GM23248 (cell line): ENCODE measurements around the gene PIK3CG. TPM values are rescaled to one million over a fixed set of nuclear protein-coding genes. Genes with fewer than 3 reads are reported as not detected.
A peak's percentile ranks its signal among the peaks of the same experiment; 100 is the strongest.

Experiments
- DNase-seq: peaks from one replicate; pipeline ENCODE4 v3.0.0-alpha.2; 2015
- H2AFZ ChIP-seq: fragments of 200-600 bp; sonication (generic); 2 replicates; pipeline ENCODE4 v1.6.1; 2016; ENCODE audit warnings: antibody characterized with exemption
- H3F3A ChIP-seq: fragments of 200-600 bp; sonication (generic); 2 replicates; pipeline ENCODE4 v1.6.1; 2016; ENCODE audit warnings: mild to moderate bottlenecking, antibody characterized with exemption, mixed run types; ENCODE audit not compliant: insufficient read depth
- H3K27ac ChIP-seq: fragments of 200-600 bp; sonication (generic); 2 replicates; pipeline ENCODE4 v1.5.1; 2016; ENCODE audit warnings: mild to moderate bottlenecking
- H3K27me3 ChIP-seq: fragments of 200-600 bp; sonication (generic); replicated peaks from 2 replicates; pipeline ENCODE4 v1.6.1; 2016; ENCODE audit warnings: mild to moderate bottlenecking; ENCODE audit not compliant: insufficient read depth
- H3K36me3 ChIP-seq: fragments of 200-600 bp; sonication (generic); 2 replicates; pipeline ENCODE4 v1.6.1; 2016; ENCODE audit warnings: low read depth, mild to moderate bottlenecking
- H3K4me1 ChIP-seq: fragments of 200-600 bp; sonication (generic); 2 replicates; pipeline ENCODE4 v1.6.1; 2016; ENCODE audit warnings: mild to moderate bottlenecking; ENCODE audit not compliant: insufficient read depth
- H3K4me2 ChIP-seq: fragments of 200-600 bp; sonication (generic); one replicate; pipeline ENCODE4 v1.6.1; 2016; ENCODE audit warnings: mild to moderate bottlenecking; ENCODE audit not compliant: unreplicated experiment
- H3K4me3 ChIP-seq: fragments of 200-600 bp; sonication (generic); 2 replicates; pipeline ENCODE4 v1.5.1; 2016; ENCODE audit warnings: mild to moderate bottlenecking
- H3K79me2 ChIP-seq: fragments of 200-600 bp; sonication (generic); 2 replicates; pipeline ENCODE4 v1.6.1; 2016; ENCODE audit warnings: mild to moderate bottlenecking; ENCODE audit not compliant: insufficient read depth
- H3K9ac ChIP-seq: fragments of 200-600 bp; sonication (generic); 2 replicates; pipeline ENCODE4 v1.6.1; 2016; ENCODE audit warnings: mild to moderate bottlenecking
- H3K9me2 ChIP-seq: fragments of 200-600 bp; sonication (generic); 2 replicates; pipeline ENCODE4 v1.6.1; 2016; ENCODE audit warnings: mixed run types, mild to moderate bottlenecking, moderate library complexity; ENCODE audit not compliant: insufficient read depth
- H3K9me3 ChIP-seq: fragments of 200-600 bp; sonication (generic); one replicate; pipeline ENCODE4 v1.6.1; 2017; ENCODE audit warnings: low read depth
- H4K20me1 ChIP-seq: fragments of 200-600 bp; sonication (generic); 2 replicates; pipeline ENCODE4 v1.6.0; 2016; ENCODE audit not compliant: insufficient read depth
- EZH2 ChIP-seq: fragments of 200-600 bp; sonication (generic); IDR thresholded peaks from 2 replicates; pipeline ENCODE4 v1.6.1; 2018; ENCODE audit warnings: antibody characterized with exemption, mild to moderate bottlenecking; ENCODE audit not compliant: insufficient read depth, poor library complexity, severe bottlenecking
- EZH2phosphoT487 ChIP-seq: fragments of 200-600 bp; sonication (generic); IDR thresholded peaks from 2 replicates; pipeline ENCODE4 v1.6.1; 2018; ENCODE audit warnings: antibody characterized with exemption, moderate library complexity, mild to moderate bottlenecking, low read depth; ENCODE audit not compliant: insufficient read depth
- WGBS, 2 experiments: methylation state at CpG; one replicate each; pipeline ENCODE4 v1.1.6; 2015 to 2017; ENCODE audit warnings: low lambda C conversion rate in 2 of 2, low coverage in 1 of 2; ENCODE audit errors: missing lambda C conversion rate in 2 of 2; 5-methylcytosine and 5-hydroxymethylcytosine counted together
- in situ Hi-C: fragments of 300-500 bp; cut with MboI; formaldehyde crosslinking; loops from 2 replicates; pipeline ENCODE4 v1.15.0; 2020
- polyA plus RNA-seq: library from polyadenylated mRNA; unstranded; fragments of >200 nt; fragmentation: Nextera tagmentation; extraction: Ambion mirVana; gene quantifications from 2 replicates; pipeline ENCODE4 v1.2.1, GENCODE V29; 2016
- total RNA-seq: library from RNA; depleted of rRNA; stranded (reverse); fragments of >200 nt; shearing (Covaris generic); gene quantifications from 2 replicates; pipeline ENCODE4 v1.2.3, GENCODE V29; 2014

Gene PIK3CG
- total and polyA plus RNA-seq, 2 experiments from 2014 or later, result not detected

DNA sequence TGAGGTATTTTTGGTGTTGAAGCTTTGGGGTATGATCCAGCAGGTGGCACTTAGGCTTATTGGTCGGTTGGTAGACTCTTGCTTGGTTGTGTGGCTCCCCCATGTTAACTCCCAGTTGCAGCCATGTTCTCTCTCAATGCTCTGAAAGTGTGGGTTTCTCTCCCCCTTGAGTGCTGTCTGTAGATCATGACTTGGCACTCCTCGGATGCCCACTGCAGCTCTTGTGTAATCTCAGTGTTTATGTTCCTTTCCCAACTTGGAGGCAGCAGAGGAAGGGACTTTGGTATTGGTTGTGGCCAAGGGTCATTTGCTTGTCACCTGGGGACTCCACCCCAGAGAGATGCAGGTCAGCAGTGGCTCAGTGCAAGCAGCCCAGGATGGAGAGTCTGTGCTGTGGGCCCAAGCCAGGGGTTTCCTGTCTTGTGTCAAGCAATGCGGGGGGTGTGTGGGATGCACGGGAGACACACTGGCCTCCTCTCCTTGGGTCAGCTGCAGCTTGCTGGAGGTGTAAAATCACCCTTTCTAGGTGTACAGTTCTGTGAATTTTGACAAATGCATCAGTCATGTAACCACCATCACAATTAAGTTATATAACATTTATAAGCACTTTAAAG is 36.9 kb downstream of the PIK3CG start:
- no peaks in the 10 kb centered on the region for H3K36me3 ChIP-seq
- H3K27me3 ChIP-seq, result no peaks in the 10 kb centered on the region
- no peak overlapping the region for H3K9ac ChIP-seq
- H3K79me2 ChIP-seq, result no peaks in the 10 kb centered on the region
- no peaks in the 10 kb centered on the region for H3K4me1 ChIP-seq
- H3F3A ChIP-seq, result no peaks in the 10 kb centered on the region
- no peak overlapping the region for H3K4me2 ChIP-seq
- H4K20me1 ChIP-seq, result no peaks in the 10 kb centered on the region
- no peak overlapping the region for H3K27ac ChIP-seq
- H3K9me3 ChIP-seq, result no peaks in the 10 kb centered on the region
- no peak overlapping the region for H3K4me3 ChIP-seq
- DNase-seq, result no peak
- no peak for TF ChIP-seq EZH2
- TF ChIP-seq EZH2phosphoT487, result no peak
- 78 to 87% methylated on average over 4 of the region's 4 CpGs for WGBS, 2 experiments
- H3K9me2 ChIP-seq, result no peaks in the 10 kb centered on the region
- in situ Hi-C loops, result no loop called here
- H2AFZ ChIP-seq, result no peak overlapping the region

- Histone ChIP-seq H3K4me3 (no peak overlapping the region), H3K9ac (no peak overlapping the region), H3K36me3 (no peaks in the 10 kb centered on the region), H4K20me1 (no peaks in the 10 kb centered on the region), H3K27me3 (no peaks in the 10 kb centered on the region), H3K79me2 (no peaks in the 10 kb centered on the region), H3K27ac (no peak overlapping the region), H3F3A (no peaks in the 10 kb centered on the region), H3K9me3 (no peaks in the 10 kb centered on the region), H3K4me2 (no peak overlapping the region), H3K9me2 (no peaks in the 10 kb centered on the region), H3K4me1 (no peaks in the 10 kb centered on the region), H2AFZ (no peak overlapping the region)
- in situ Hi-C loops, result no loop called here
- TF ChIP-seq EZH2 (no peak), EZH2phosphoT487 (no peak)
- DNase-seq, result no peak
- 33 to 35% methylated on average over 3 of the region's 3 CpGs for WGBS, 2 experiments
These were observed 40.7 kb downstream of the PIK3CG start for GRCh38 chr7:106905734-106906133.

- H3K9me2 ChIP-seq, result no peaks in the 10 kb centered on the region
- no peaks in the 10 kb centered on the region for H4K20me1 ChIP-seq
- no peaks in the 10 kb centered on the region for H3K36me3 ChIP-seq
- no peak for DNase-seq
- WGBS, 2 experiments, result 55 to 56% methylated on average over 2 of the region's 2 CpGs
- TF ChIP-seq EZH2phosphoT487 (no peak), EZH2 (no peak)
- no peak overlapping the region for H2AFZ ChIP-seq
- H3K4me2 ChIP-seq, result no peak overlapping the region
- no peaks in the 10 kb centered on the region for H3K9me3 ChIP-seq
- H3K4me3 ChIP-seq, result no peak overlapping the region
- H3K27me3 ChIP-seq, result 0 out of 2 replicates have a peak, but pooled peaks cover 3% of the 10 kb centered on the region
- H3K79me2 ChIP-seq, result no peaks in the 10 kb centered on the region
- no peaks in the 10 kb centered on the region for H3K4me1 ChIP-seq
- no peak overlapping the region for H3K9ac ChIP-seq
- H3K27ac ChIP-seq, result no peak overlapping the region
- in situ Hi-C loops, result no loop called here
- H3F3A ChIP-seq, result no peaks in the 10 kb centered on the region
These were observed 46.9 kb downstream of the PIK3CG start for GRCh38 chr7:106911959-106912358.

- Histone ChIP-seq H3F3A (no peaks in the 10 kb centered on the region), H3K9me2 (no peaks in the 10 kb centered on the region), H3K27ac (no peak overlapping the region), H2AFZ (no peak overlapping the region), H3K9ac (no peak overlapping the region), H3K79me2 (no peaks in the 10 kb centered on the region), H3K36me3 (no peaks in the 10 kb centered on the region), H3K4me3 (no peak overlapping the region), H3K27me3 (0 out of 2 replicates have a peak, but pooled peaks cover 3% of the 10 kb centered on the region), H4K20me1 (no peaks in the 10 kb centered on the region), H3K4me2 (no peak overlapping the region), H3K4me1 (no peaks in the 10 kb centered on the region), H3K9me3 (no peaks in the 10 kb centered on the region)
- WGBS, 2 experiments, result 69 to 75% methylated on average over 3 of the region's 3 CpGs
- DNase-seq, result peak; percentile 16
- TF ChIP-seq EZH2 (no peak), EZH2phosphoT487 (no peak)
- in situ Hi-C loops, result no loop called here
These were observed 49.0 kb downstream of the PIK3CG start for GRCh38 chr7:106914018-106914607.
